H1 (cell line): ENCODE data around the gene KRT75. TPM values are rescaled to one million over a fixed set of nuclear protein-coding genes. Genes with fewer than 3 reads are reported as not detected.

Experiments used
- BACH1 ChIP-seq: IDR thresholded peaks from 2 replicates; pipeline ENCODE4 v1.6.1; 2012; ENCODE audit warnings: low read length, improper control_type of control experiment
- CBX5 ChIP-seq: fragments of 300-800, 300-1000 bp; sonication (generic); IDR thresholded peaks from 2 replicates; pipeline ENCODE4 v1.7.1; 2016; ENCODE audit warnings: antibody characterized with exemption, low read length, low read depth
- CHD7 ChIP-seq: fragments of 300-600 bp; sonication (generic); IDR thresholded peaks from 2 replicates; pipeline ENCODE4 v1.7.1; 2012; ENCODE audit warnings: low read length, moderate library complexity, mild to moderate bottlenecking, inconsistent platforms; ENCODE audit not compliant: insufficient replicate concordance
- JUN ChIP-seq: IDR thresholded peaks from 2 replicates; pipeline ENCODE4 v1.6.1; 2011; ENCODE audit warnings: low read depth, mild to moderate bottlenecking, improper control_type of control experiment, low read length
- KDM1A ChIP-seq: fragments of 200-600, 300-600 bp; sonication (generic); IDR thresholded peaks from 2 replicates; pipeline ENCODE4 v1.7.1; 2016; ENCODE audit warnings: mild to moderate bottlenecking, low read length, borderline replicate concordance
- KDM5A ChIP-seq: fragments of 200-600 bp; IDR thresholded peaks from 2 replicates; pipeline ENCODE4 v1.7.1; 2012; ENCODE audit warnings: mild to moderate bottlenecking, low read length, inconsistent platforms, mixed read lengths
- NRF1 ChIP-seq: IDR thresholded peaks from 2 replicates; pipeline ENCODE4 v1.6.1; 2011; ENCODE audit warnings: mild to moderate bottlenecking, low read depth, low read length, improper control_type of control experiment
- PHF8 ChIP-seq: fragments of 200-600 bp; sonication (generic); conservative IDR thresholded peaks from 2 replicates; pipeline ENCODE4 v1.7.1; 2012; ENCODE audit warnings: low read depth, mild to moderate bottlenecking, inconsistent platforms, low read length, moderate library complexity
- POLR2A ChIP-seq, 2 experiments: IDR thresholded peaks; 1 replicate in 1 of 2; 2 replicates in 1 of 2; pipeline ENCODE4 v1.6.1; 2011; ENCODE audit warnings: low read depth in 2 of 2, low read length in 2 of 2, mild to moderate bottlenecking in 2 of 2; ENCODE audit errors: control extremely low read depth in 1 of 2
- SP1 ChIP-seq: IDR thresholded peaks from 2 replicates; pipeline ENCODE4 v1.6.1; 2011; ENCODE audit warnings: low read depth, low read length
- TBP ChIP-seq: IDR thresholded peaks from 2 replicates; pipeline ENCODE4 v1.6.1; 2011; ENCODE audit warnings: low read depth, low read length, improper control_type of control experiment
- polyA plus RNA-seq, 7 experiments: library from polyadenylated mRNA; depleted of rRNA in 3 of 7; stranded (reverse) in 5 of 7; unstranded in 2 of 7; fragments of >200 nt in 5 of 7; fragments of 200-250 nt in 2 of 7; gene quantifications; 1 replicate in 5 of 7; 2 replicates in 1 of 7; 4 replicates in 1 of 7; pipeline versions ENCODE4 v1.2.1 to v1.2.3, GENCODE V29; 2011 to 2013; ENCODE audit warnings: missing spikeins in 2 of 7, mixed read lengths in 2 of 7
- total RNA-seq: library from RNA; stranded (reverse); fragmentation: NEBNext Ultra II Directional; extraction: Animal tissue kit (Norgen Biotek cat#: 25700); gene quantifications from 2 replicates; pipeline ENCODE4 v1.2.1, GENCODE V29; 2021

Gene KRT75
- total and polyA plus RNA-seq, 2 of the 8 experiments (the other 6 are each of a cell fraction or from before 2014, with no cell fraction given) = not detected

GRCh38 chr12:52446367-52447045 lies 12.3 kb upstream of the KRT75 start (continued):
- TF ChIP-seq CHD7 = no peak
- TF ChIP-seq CBX5 = no peak
- TF ChIP-seq PHF8 = no peak
- no peak for TF ChIP-seq KDM1A
- TF ChIP-seq BACH1 = no peak
- TF ChIP-seq SP1 = no peak
- TF ChIP-seq KDM5A = no peak
- no peak for TF ChIP-seq NRF1
- no peak for TF ChIP-seq POLR2A (IDR thresholded peaks at IDR 0.05; ENCODE audit: control extremely low read depth in 1 of 2, low read depth in 2 of 2, low read length in 2 of 2)
- TF ChIP-seq TBP = no peak
- no peak for TF ChIP-seq JUN
